Keratinocyte (primary cell): ENCODE results near the gene SLF2. TPM values are rescaled to one million over a fixed set of nuclear protein-coding genes. Genes with fewer than 3 reads are reported as not detected.

Experiments used
- DNase-seq: peaks from one replicate; pipeline ENCODE4 v3.0.0-alpha.2; 2011; ENCODE audit warnings: low read depth, missing footprints, low spot score
- FAIRE-seq: peaks from 2 replicates; lab custom pipeline; 2011; peaks lifted over from hg19 to GRCh38; lab: Jason Lieb, UNC
- H2AFZ ChIP-seq: 2 replicates; pipeline ENCODE4 v1.6.0; 2012; ENCODE audit warnings: low read length, control low read depth, inconsistent platforms; ENCODE audit not compliant: control insufficient read depth
- H3K27ac ChIP-seq: 2 replicates; pipeline ENCODE4 v1.5.1; 2011; ENCODE audit warnings: low read length; ENCODE audit not compliant: control insufficient read depth, insufficient read depth
- H3K27me3 ChIP-seq: 3 replicates; pipeline ENCODE4 v1.6.0; 2011; ENCODE audit warnings: low read length; ENCODE audit not compliant: control insufficient read depth, insufficient read depth; ENCODE audit errors: extremely low read depth
- H3K36me3 ChIP-seq, 2 experiments: 2 replicates in 1 of 2; 3 replicates in 1 of 2; pipeline ENCODE4 v1.5.1; 2011; ENCODE audit warnings: low read length in 2 of 2, mild to moderate bottlenecking in 1 of 2; ENCODE audit not compliant: control insufficient read depth in 2 of 2, insufficient read depth in 2 of 2; ENCODE audit errors: extremely low read depth in 1 of 2
- H3K4me1 ChIP-seq: 3 replicates; pipeline ENCODE4 v1.5.1; 2011; ENCODE audit warnings: low read length; ENCODE audit not compliant: control insufficient read depth, insufficient read depth; ENCODE audit errors: extremely low read depth
- H3K4me2 ChIP-seq: 3 replicates; pipeline ENCODE4 v1.6.0; 2011; ENCODE audit warnings: low read depth, low read length; ENCODE audit not compliant: control insufficient read depth, insufficient read depth; ENCODE audit errors: extremely low read depth
- H3K4me3 ChIP-seq, 3 experiments: fragments of 200-600 bp in 1 of 3; sonication (generic) in 1 of 3; 2 replicates in 2 of 3; 3 replicates in 1 of 3; pipeline ENCODE4 v1.5.1; 2011 to 2016; ENCODE audit warnings: low read length in 3 of 3, mild to moderate bottlenecking in 3 of 3, control low read depth in 2 of 3, inconsistent platforms in 1 of 3, low read depth in 1 of 3, mixed read lengths in 1 of 3, mixed run types in 1 of 3, moderate library complexity in 1 of 3; ENCODE audit not compliant: control insufficient read depth in 2 of 3, insufficient read depth in 2 of 3; ENCODE audit errors: extremely low read depth in 1 of 3
- H3K79me2 ChIP-seq: 2 replicates; pipeline ENCODE4 v1.6.0; 2012; ENCODE audit warnings: low read length; ENCODE audit not compliant: control insufficient read depth, insufficient read depth
- H3K9ac ChIP-seq: 3 replicates; pipeline ENCODE4 v1.6.0; 2011; ENCODE audit warnings: low read length; ENCODE audit not compliant: control insufficient read depth, insufficient read depth; ENCODE audit errors: extremely low read depth
- H3K9me1 ChIP-seq: 3 replicates; pipeline ENCODE4 v1.6.0; 2011; ENCODE audit warnings: low read length; ENCODE audit not compliant: control insufficient read depth, insufficient read depth; ENCODE audit errors: extremely low read depth
- H3K9me3 ChIP-seq: 2 replicates; pipeline ENCODE4 v1.5.1; 2012; ENCODE audit warnings: low read depth, low read length; ENCODE audit not compliant: control insufficient read depth
- H4K20me1 ChIP-seq: 3 replicates; pipeline ENCODE4 v1.6.0; 2011; ENCODE audit warnings: low read length; ENCODE audit not compliant: control insufficient read depth, insufficient read depth; ENCODE audit errors: extremely low read depth
- EZH2 ChIP-seq: IDR thresholded peaks from one replicate; pipeline ENCODE4 v1.6.1; 2012; ENCODE audit warnings: inconsistent platforms, mild to moderate bottlenecking, low read length, moderate library complexity
- dilution Hi-C: fragments of 300-500 bp; cut with MboI; formaldehyde crosslinking; loops from one replicate; pipeline ENCODE4 v1.7.0; 2020; ENCODE audit warnings: low sequenced_read_pairs; ENCODE audit not compliant: extremely low pct_ligation_motif_present
- polyA plus RNA-seq, 5 experiments: library from polyadenylated mRNA; depleted of rRNA in 3 of 5; stranded (reverse) in 3 of 5; stranded (forward) in 1 of 5; unstranded in 1 of 5; fragments of >200 nt; gene quantifications; 1 replicate in 1 of 5; 2 replicates in 3 of 5; 3 replicates in 1 of 5; pipeline versions ENCODE4 v1.2.1 to v1.2.3, GENCODE V29; 2011 to 2012; ENCODE audit warnings: missing spikeins in 2 of 5, low read depth in 1 of 5, low replicate concordance in 1 of 5
- TF ChIP-seq, protein P1 (sequence below), 3 experiments: IDR thresholded peaks in 1 of 3; conservative IDR thresholded peaks in 1 of 3; optimal IDR thresholded peaks in 1 of 3; 2 replicates in 2 of 3; 3 replicates in 1 of 3; pipeline versions ENCODE3 to v1.5.1; 2011; ENCODE audit warnings: low read length in 3 of 3, mild to moderate bottlenecking in 3 of 3, moderate library complexity in 2 of 3, control low read depth in 1 of 3, inconsistent platforms in 1 of 3; ENCODE audit not compliant: insufficient read depth in 2 of 3; ENCODE audit errors: extremely low read depth in 1 of 3

SLF2 gene
- polyA plus RNA-seq, 1 donor (not counting 4 experiments of a cell fraction or from before 2014, with no cell fraction given), result 7.1 TPM

DNA sequence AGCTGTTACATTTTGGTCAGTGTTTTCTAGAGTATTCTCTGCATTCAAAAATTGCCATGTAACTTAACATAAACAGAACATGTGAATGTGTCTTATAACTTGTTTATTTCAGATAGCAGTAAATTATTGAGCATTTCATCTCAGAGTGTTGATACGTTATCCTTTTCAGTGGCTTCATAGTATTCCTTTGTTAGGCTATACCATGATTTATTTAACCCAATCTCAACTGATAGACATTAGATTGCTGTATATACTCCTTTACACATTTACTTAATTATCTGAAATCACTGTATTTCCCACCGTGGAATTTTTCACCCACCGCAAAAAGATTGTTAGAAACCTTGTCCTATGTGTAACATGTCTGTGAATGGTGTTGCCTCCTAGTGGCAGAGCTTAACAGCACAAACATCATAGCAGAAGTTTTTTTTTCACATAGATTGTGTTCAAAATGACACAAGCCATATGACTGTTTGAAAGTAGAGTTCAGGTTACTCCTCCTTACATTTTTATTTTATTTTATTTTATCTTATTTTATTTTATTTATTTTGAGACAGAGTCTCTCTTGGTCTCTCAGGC lies 21.4 kb downstream of the SLF2 start:
- DNase-seq (no peak), FAIRE-seq (no peak)
- Histone ChIP-seq H3K4me2 (no peak overlapping the region), H3K4me1 (no peaks in the 10 kb centered on the region), H3K79me2 (no peaks in the 10 kb centered on the region), H4K20me1 (no peaks in the 10 kb centered on the region), H2AFZ (no peak overlapping the region), H3K27me3 (no peaks in the 10 kb centered on the region), H3K36me3 (peaks cover 11 to 20% of the 10 kb centered on the region in 2 experiments), H3K27ac (no peak overlapping the region), H3K9me1 (no peaks in the 10 kb centered on the region), H3K9ac (no peak overlapping the region), H3K9me3 (no peaks in the 10 kb centered on the region), H3K4me3 (no peak overlapping the region)
- TF ChIP-seq EZH2, result no peak
- TF ChIP-seq, protein P1, sequence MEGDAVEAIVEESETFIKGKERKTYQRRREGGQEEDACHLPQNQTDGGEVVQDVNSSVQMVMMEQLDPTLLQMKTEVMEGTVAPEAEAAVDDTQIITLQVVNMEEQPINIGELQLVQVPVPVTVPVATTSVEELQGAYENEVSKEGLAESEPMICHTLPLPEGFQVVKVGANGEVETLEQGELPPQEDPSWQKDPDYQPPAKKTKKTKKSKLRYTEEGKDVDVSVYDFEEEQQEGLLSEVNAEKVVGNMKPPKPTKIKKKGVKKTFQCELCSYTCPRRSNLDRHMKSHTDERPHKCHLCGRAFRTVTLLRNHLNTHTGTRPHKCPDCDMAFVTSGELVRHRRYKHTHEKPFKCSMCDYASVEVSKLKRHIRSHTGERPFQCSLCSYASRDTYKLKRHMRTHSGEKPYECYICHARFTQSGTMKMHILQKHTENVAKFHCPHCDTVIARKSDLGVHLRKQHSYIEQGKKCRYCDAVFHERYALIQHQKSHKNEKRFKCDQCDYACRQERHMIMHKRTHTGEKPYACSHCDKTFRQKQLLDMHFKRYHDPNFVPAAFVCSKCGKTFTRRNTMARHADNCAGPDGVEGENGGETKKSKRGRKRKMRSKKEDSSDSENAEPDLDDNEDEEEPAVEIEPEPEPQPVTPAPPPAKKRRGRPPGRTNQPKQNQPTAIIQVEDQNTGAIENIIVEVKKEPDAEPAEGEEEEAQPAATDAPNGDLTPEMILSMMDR (optimal IDR thresholded peaks at IDR 0.05 in 1 of 3, IDR thresholded peaks at IDR 0.05 in 1 of 3, conservative IDR thresholded peaks at IDR 0.05 in 1 of 3; ENCODE audit: extremely low read depth in 1 of 3, insufficient read depth in 2 of 3, low read length in 3 of 3), result peak; percentile 17 to 49 (median 38)
- dilution Hi-C loops, result no loop called here

- Histone ChIP-seq H4K20me1 (no peaks in the 10 kb centered on the region), H3K9me1 (no peaks in the 10 kb centered on the region), H3K4me2 (no peak overlapping the region), H3K36me3 (peaks cover 7 to 21% of the 10 kb centered on the region in 2 experiments), H3K9me3 (no peaks in the 10 kb centered on the region), H3K9ac (no peak overlapping the region), H3K79me2 (no peaks in the 10 kb centered on the region), H3K4me1 (no peaks in the 10 kb centered on the region), H2AFZ (no peak overlapping the region), H3K4me3 (no peak overlapping the region), H3K27ac (no peak overlapping the region), H3K27me3 (no peaks in the 10 kb centered on the region)
- FAIRE-seq (no peak), DNase-seq (no peak)
- dilution Hi-C loops, result no loop called here
- TF ChIP-seq, protein P1 (optimal IDR thresholded peaks at IDR 0.05 in 1 of 3, IDR thresholded peaks at IDR 0.05 in 1 of 3, conservative IDR thresholded peaks at IDR 0.05 in 1 of 3; ENCODE audit: extremely low read depth in 1 of 3, insufficient read depth in 2 of 3, low read length in 3 of 3), result no peak
- TF ChIP-seq EZH2, result no peak
These were observed 27.1 kb downstream of the SLF2 start for GRCh38 chr10:100939763-100940344.
